GM18502 (cell line): ENCODE data around the gene GRIN3A.

Experiments used
- ATAC-seq: cut with Tn5 transposase; IDR thresholded peaks from one replicate; pipeline ENCODE4 v1.9.1; 2021; ENCODE audit warnings: mild to moderate bottlenecking; ENCODE audit not compliant: unreplicated experiment, poor library complexity

Gene GRIN3A

GRCh38 chr9:101533334-101534204 is 204.9 kb downstream of the GRIN3A start, which contains the start of gene RNF20:
TSS of gene RNF20 (plus strand) at chr9:101533853. CDS start at chr9:101535424, 1,571 bp downstream.
- peak; percentile 97 for ATAC-seq

GRCh38 chr9:101530076-101530711 is 208.3 kb downstream of the GRIN3A start:
- ATAC-seq, result peak; percentile 49

- no peak for ATAC-seq
Observed at GRCh38 chr9:101528015-101528414, 210.4 kb downstream of the GRIN3A start.

GRCh38 chr9:101527066-101527465 is 211.4 kb downstream of the GRIN3A start:
- no peak for ATAC-seq

- no peak for ATAC-seq
Observed at GRCh38 chr9:101524371-101524770, 214.1 kb downstream of the GRIN3A start.
